BLaER1 treated with 17β-estradiol and CSF1 and Interleukin-3, amounts not matched to agents 10 nM and 100 nM (cell line): ENCODE results near the gene PSMD12.

ENCODE experiments used
- H3K27ac ChIP-seq, 11 experiments: shearing (Covaris generic); formaldehyde crosslinking; 2 replicates each; pipeline ENCODE4 v1.8.1; 2022
- H3K27me3 ChIP-seq, 11 experiments: shearing (Covaris generic); formaldehyde crosslinking; 2 replicates each; pipeline ENCODE4 v1.8.1; 2022
- H3K36me3 ChIP-seq, 11 experiments: shearing (Covaris generic); formaldehyde crosslinking; 2 replicates each; pipeline ENCODE4 v1.8.1; 2022
- H3K4me1 ChIP-seq, 10 experiments: shearing (Covaris generic); formaldehyde crosslinking; 2 replicates each; pipeline ENCODE4 v1.8.1; 2022
- H3K4me2 ChIP-seq, 11 experiments: shearing (Covaris generic); formaldehyde crosslinking; 2 replicates each; pipeline ENCODE4 v1.8.1; 2022
- H3K4me3 ChIP-seq, 10 experiments: shearing (Covaris generic); formaldehyde crosslinking; 2 replicates each; pipeline ENCODE4 v1.8.1; 2022
- H3K9ac ChIP-seq, 11 experiments: shearing (Covaris generic); formaldehyde crosslinking; 2 replicates each; pipeline ENCODE4 v1.8.1; 2022
- H3K9me3 ChIP-seq, 11 experiments: shearing (Covaris generic); formaldehyde crosslinking; replicated peaks in 1 of 11; 2 replicates each; pipeline ENCODE4 v1.8.1; 2022
- H4K20me1 ChIP-seq, 11 experiments: shearing (Covaris generic); formaldehyde crosslinking; 2 replicates each; pipeline ENCODE4 v1.8.1; 2022
- Cebpa-rat ChIP-seq, 11 experiments: shearing (Covaris generic); IDR thresholded peaks; 2 replicates each; pipeline ENCODE4 v1.8.1; 2022

PSMD12 gene

GRCh38 chr17:67379251-67379630 lies 12.9 kb upstream of the PSMD12 start:
- TF ChIP-seq Cebpa-rat (IDR thresholded peaks at IDR 0.05): no peak
- Histone ChIP-seq H3K4me2 (peak overlapping the region; percentile 86 to 100 (median 97)), H3K9ac (peak overlapping the region; percentile 84 to 92 (median 89); a peak in 21 of 22 replicates), H3K4me1 (peaks cover 37 to 72% (median 53%) of the 10 kb centered on the region in 10 experiments), H3K4me3 (peak overlapping the region; percentile 78 to 96 (median 86)), H3K9me3 (peaks cover 0 to 12% (median 5%) of the 10 kb centered on the region in 11 experiments; a peak in 11 of 22 replicates), H4K20me1 (peaks cover 0 to 13% (median 0%) of the 10 kb centered on the region in 11 experiments; a peak in 2 of 22 replicates), H3K36me3 (peaks cover 0 to 14% (median 0%) of the 10 kb centered on the region in 11 experiments; a peak in 4 of 22 replicates), H3K27me3 (no peaks in the 10 kb centered on the region), H3K27ac (peak overlapping the region in 9 of 11 experiments; percentile 81 to 90 (median 88); a peak in 18 of 22 replicates)

DNA sequence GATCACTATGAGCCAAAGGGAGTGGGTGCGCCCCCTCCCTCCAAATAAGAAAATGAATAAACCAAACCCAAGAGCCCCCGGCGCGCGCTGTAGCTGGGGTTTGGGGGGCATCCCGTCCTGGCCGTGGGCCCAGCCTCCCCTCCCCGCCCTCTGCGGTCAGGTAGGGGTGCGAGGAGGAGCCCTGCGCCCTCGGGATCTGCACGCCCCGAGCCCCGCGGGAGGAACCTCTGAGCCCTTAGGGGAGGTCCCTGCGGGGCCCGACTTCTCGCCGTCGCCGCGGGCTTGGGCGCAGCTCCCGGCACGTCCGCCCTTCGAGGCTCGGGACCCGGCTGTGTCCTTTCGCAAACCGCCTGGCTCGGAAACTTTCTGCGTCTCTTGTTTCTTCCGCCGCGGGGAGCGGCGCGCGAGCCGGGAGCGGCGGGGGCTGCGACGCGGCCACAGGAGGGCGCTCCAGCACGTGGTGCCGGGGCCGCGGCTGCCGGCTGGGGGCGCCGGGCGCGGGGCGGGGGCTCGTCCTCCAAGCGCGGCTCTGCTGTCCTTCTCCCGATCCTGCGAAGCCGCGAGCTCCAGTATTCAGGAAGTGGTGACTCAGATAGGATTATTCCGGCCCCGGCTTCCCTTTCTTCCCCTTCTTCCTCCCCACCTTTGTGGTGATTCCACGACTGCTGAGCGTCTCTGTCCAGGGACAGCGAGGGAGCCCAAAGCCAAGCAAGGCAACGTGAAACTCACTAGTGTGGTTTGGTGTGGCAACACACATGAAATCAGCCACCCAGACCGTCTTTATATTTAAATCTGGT lies 12.3 kb upstream of the PSMD12 start:
- Histone ChIP-seq H3K4me3 (peak overlapping the region; percentile 78 to 96 (median 86)), H3K27me3 (no peaks in the 10 kb centered on the region), H3K9me3 (peaks cover 0 to 12% (median 5%) of the 10 kb centered on the region in 11 experiments; a peak in 10 of 22 replicates), H3K36me3 (peaks cover 0 to 14% (median 0%) of the 10 kb centered on the region in 11 experiments; a peak in 4 of 22 replicates), H3K4me2 (peak overlapping the region; percentile 86 to 100 (median 97)), H3K27ac (peak overlapping the region; percentile 73 to 90 (median 86)), H3K9ac (peak overlapping the region; percentile 84 to 92 (median 89)), H3K4me1 (peaks cover 35 to 70% (median 50%) of the 10 kb centered on the region in 10 experiments), H4K20me1 (peaks cover 0 to 13% (median 0%) of the 10 kb centered on the region in 11 experiments; a peak in 2 of 22 replicates)
- TF ChIP-seq Cebpa-rat (IDR thresholded peaks at IDR 0.05): peak in 3 of 11 experiments; percentile 22 to 53 (median 32); a peak in 3 of 22 replicates

DNA sequence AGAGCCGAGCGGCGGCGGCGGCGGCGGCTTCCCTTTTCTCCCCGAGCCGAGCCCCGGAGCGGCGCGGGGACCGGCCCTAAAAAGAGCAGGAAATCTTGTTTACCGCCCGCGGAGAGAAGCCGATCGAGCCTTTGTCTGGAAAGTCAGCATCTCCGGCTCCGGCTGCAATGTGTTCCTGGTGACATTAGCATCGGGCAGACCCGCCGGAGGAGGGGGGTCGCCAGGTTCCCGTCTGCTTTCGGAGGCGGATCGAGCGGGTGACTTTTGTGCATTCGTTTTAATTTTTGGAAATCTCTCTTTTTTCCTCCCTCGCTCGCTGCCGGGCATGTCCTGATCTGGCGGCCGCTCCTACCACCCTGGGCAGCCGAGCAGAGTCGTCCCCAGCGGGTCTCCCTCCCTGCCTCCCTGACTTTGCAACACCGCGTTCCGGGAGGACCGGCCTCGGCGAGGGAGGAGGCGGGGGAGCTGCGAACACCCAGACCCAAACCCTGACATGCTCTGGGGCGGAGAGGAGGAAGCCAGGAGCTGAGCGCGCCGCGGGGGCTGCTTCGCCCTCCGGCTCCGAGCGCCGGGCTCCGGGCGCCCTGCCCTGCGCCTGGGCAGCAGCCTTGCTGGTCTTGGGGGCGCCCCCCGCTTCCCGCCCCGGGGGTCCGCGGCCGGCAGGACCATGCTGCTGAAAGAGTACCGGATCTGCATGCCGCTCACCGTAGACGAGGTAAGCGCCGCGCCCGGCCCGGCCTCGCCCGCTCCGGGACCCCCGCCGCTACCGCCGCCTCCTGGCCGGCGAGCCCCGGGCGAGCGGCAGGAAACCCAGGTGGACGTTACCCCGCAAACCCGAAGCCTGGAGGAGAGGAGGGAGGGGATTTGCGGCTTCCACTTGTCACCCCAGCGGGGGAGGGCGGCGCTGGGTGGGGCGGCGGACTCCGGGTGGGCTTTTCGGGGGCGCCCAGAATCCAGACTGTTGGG lies 11.4 kb upstream of the PSMD12 start:
- peaks cover 29 to 61% (median 41%) of the 10 kb centered on the region in 10 experiments for H3K4me1 ChIP-seq
- H3K27ac ChIP-seq: peak overlapping the region; percentile 73 to 90 (median 86)
- no peaks in the 10 kb centered on the region for H3K27me3 ChIP-seq
- TF ChIP-seq Cebpa-rat (IDR thresholded peaks at IDR 0.05): no peak
- peaks cover 0 to 13% (median 0%) of the 10 kb centered on the region in 11 experiments; a peak in 2 of 22 replicates for H4K20me1 ChIP-seq
- peak overlapping the region; percentile 86 to 100 (median 97) for H3K4me2 ChIP-seq
- peak overlapping the region; percentile 78 to 96 (median 86) for H3K4me3 ChIP-seq
- H3K9ac ChIP-seq: peak overlapping the region; percentile 84 to 92 (median 89)
- peaks cover 0 to 12% (median 5%) of the 10 kb centered on the region in 11 experiments; a peak in 10 of 22 replicates for H3K9me3 ChIP-seq
- peaks cover 0 to 14% (median 0%) of the 10 kb centered on the region in 11 experiments; a peak in 4 of 22 replicates for H3K36me3 ChIP-seq

DNA sequence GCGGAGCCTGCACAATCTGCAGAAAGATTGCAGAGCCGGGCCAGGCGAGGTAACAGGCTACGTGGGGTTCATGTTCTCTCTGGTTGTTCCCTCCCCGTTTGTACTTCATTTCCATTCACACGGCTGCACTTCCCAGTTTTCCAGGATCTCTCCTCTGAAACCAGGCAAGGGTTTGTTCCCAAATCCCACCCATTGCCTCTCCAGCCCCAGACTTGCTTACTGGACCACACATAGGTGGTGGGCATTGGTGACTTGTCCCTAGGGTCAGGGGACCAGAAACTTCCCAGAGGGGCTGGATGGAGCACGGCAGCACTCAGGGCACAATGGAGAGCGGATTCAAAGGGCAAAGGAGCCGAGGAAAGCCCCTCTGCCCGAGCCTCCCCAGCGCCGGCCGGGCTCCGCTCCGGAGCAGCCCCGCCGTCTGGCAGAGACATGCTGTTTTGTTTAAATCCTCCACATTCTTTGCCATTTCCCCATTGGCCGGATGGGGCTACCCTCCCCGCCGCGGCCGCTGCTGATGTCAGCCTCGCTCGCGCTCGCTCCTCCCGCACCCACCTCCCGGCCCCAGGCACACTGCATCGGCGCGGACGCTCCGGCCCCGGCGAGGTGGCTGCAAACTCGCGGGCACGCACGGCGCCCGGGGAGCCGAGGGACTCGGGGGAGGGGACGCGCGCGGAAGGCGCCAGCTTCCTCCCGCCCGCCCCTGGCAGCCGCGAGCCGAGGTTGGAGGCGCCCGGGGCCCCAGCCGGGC lies 10.5 kb upstream of the PSMD12 start, which contains the start of gene PITPNC1:
Gene PITPNC1, plus strand, starts transcription at position 545 of the 751 bp plus-strand sequence.
- Histone ChIP-seq H3K9me3 (peaks cover 0 to 12% (median 5%) of the 10 kb centered on the region in 11 experiments; a peak in 10 of 22 replicates), H3K4me2 (peak within 1 kb of the TSS; percentile 86 to 100 (median 97)), H3K27me3 (no peaks in the 10 kb centered on the region), H3K4me3 (peak within 1 kb of the TSS; percentile 78 to 96 (median 86)), H4K20me1 (peaks cover 0 to 13% (median 0%) of the 10 kb centered on the region in 11 experiments; a peak in 2 of 22 replicates), H3K27ac (peak within 1 kb of the TSS; percentile 73 to 90 (median 86)), H3K9ac (peak within 1 kb of the TSS; percentile 84 to 92 (median 89)), H3K4me1 (peaks cover 29 to 56% (median 38%) of the 10 kb centered on the region in 10 experiments), H3K36me3 (peaks cover 0 to 14% (median 0%) of the 10 kb centered on the region in 11 experiments; a peak in 4 of 22 replicates)
- no peak for TF ChIP-seq Cebpa-rat (IDR thresholded peaks at IDR 0.05)

- peak overlapping the region; percentile 78 to 96 (median 86) for H3K4me3 ChIP-seq
- peak overlapping the region; percentile 84 to 92 (median 89); a peak in 21 of 22 replicates for H3K9ac ChIP-seq
Measured at GRCh38 chr17:67376415-67376736, 10.0 kb upstream of the PSMD12 start.

GRCh38 chr17:67375716-67376115 lies 9.3 kb upstream of the PSMD12 start:
- TF ChIP-seq Cebpa-rat (IDR thresholded peaks at IDR 0.05): no peak
- Histone ChIP-seq H3K27ac (no peak overlapping the region), H3K9me3 (peaks cover 0 to 12% (median 5%) of the 10 kb centered on the region in 11 experiments; a peak in 10 of 22 replicates), H3K4me2 (peak overlapping the region; percentile 86 to 100 (median 97)), H3K9ac (peak overlapping the region in 3 of 11 experiments; percentile 88 to 91 (median 89); a peak in 6 of 22 replicates), H3K27me3 (no peaks in the 10 kb centered on the region), H4K20me1 (peaks cover 0 to 13% (median 0%) of the 10 kb centered on the region in 11 experiments; a peak in 2 of 22 replicates), H3K36me3 (peaks cover 0 to 7% (median 0%) of the 10 kb centered on the region in 11 experiments; a peak in 4 of 22 replicates), H3K4me1 (peaks cover 29 to 48% (median 38%) of the 10 kb centered on the region in 10 experiments), H3K4me3 (peak overlapping the region in 5 of 10 experiments; percentile 89 to 96 (median 95); a peak in 4 of 20 replicates)

More at GRCh38 chr17:67376415-67376736, 10.0 kb upstream of the PSMD12 start:
- TF ChIP-seq Cebpa-rat (IDR thresholded peaks at IDR 0.05): no peak
- Histone ChIP-seq H3K9me3 (peaks cover 0 to 12% (median 5%) of the 10 kb centered on the region in 11 experiments; a peak in 10 of 22 replicates), H3K36me3 (peaks cover 0 to 14% (median 0%) of the 10 kb centered on the region in 11 experiments; a peak in 4 of 22 replicates), H3K27me3 (no peaks in the 10 kb centered on the region), H4K20me1 (peaks cover 0 to 13% (median 0%) of the 10 kb centered on the region in 11 experiments; a peak in 2 of 22 replicates), H3K4me1 (peaks cover 29 to 50% (median 38%) of the 10 kb centered on the region in 10 experiments), H3K27ac (peak overlapping the region in 7 of 11 experiments; percentile 85 to 90 (median 88); a peak in 12 of 22 replicates), H3K4me2 (peak overlapping the region; percentile 86 to 100 (median 97))

GRCh38 chr17:67375054-67375427 lies 8.7 kb upstream of the PSMD12 start:
- H3K9me3 ChIP-seq: peaks cover 0 to 10% (median 2%) of the 10 kb centered on the region in 11 experiments; a peak in 10 of 22 replicates
- H3K4me3 ChIP-seq: no peak overlapping the region
- TF ChIP-seq Cebpa-rat (IDR thresholded peaks at IDR 0.05): no peak
- peaks cover 0 to 11% (median 0%) of the 10 kb centered on the region in 11 experiments; a peak in 2 of 22 replicates for H4K20me1 ChIP-seq
- peaks cover 0 to under 1% (median 0%) of the 10 kb centered on the region in 11 experiments; a peak in 2 of 22 replicates for H3K36me3 ChIP-seq
- H3K27ac ChIP-seq: peak overlapping the region in 1 of 11 experiments; percentile 36; a peak in 1 of 22 replicates
- peak overlapping the region in 6 of 11 experiments; percentile 10 to 34 (median 22); a peak in 4 of 22 replicates for H3K9ac ChIP-seq
- H3K4me1 ChIP-seq: peaks cover 29 to 41% (median 38%) of the 10 kb centered on the region in 10 experiments
- H3K27me3 ChIP-seq: no peaks in the 10 kb centered on the region
- H3K4me2 ChIP-seq: peak overlapping the region; percentile 86 to 100 (median 97)
